Stimulated activated CD8-positive, alpha-beta memory T cell treated with anti-CD3 and anti-CD28 coated beads, Interleukin-12 subunit alpha, Interleukin-12 subunit beta, amount 100 ng/mL, for 1 hour (primary cell): Measurements from ENCODE around the gene LARP6.

Experiments used
- DNase-seq: peaks from one replicate; pipeline ENCODE4 v3.0.0-alpha.2; 2020; ENCODE audit warnings: low read depth

The LARP6 gene

GRCh38 chr15:70793694-70794093 is 60.3 kb downstream of the LARP6 start:
- no peak for DNase-seq

- DNase-seq: no peak
These were observed 61.8 kb downstream of the LARP6 start for GRCh38 chr15:70792171-70792573.

- DNase-seq: no peak
These were observed 62.7 kb downstream of the LARP6 start for GRCh38 chr15:70791259-70791658.

- no peak for DNase-seq
These were observed 64.7 kb downstream of the LARP6 start for GRCh38 chr15:70789213-70789612.

GRCh38 chr15:70788114-70789049 is 65.6 kb downstream of the LARP6 start:
- no peak for DNase-seq

GRCh38 chr15:70786996-70787395 is 67.0 kb downstream of the LARP6 start:
- DNase-seq: no peak

GRCh38 chr15:70783610-70784022 is 70.3 kb downstream of the LARP6 start:
- DNase-seq: no peak

GRCh38 chr15:70783041-70783440 is 70.9 kb downstream of the LARP6 start:
- no peak for DNase-seq

GRCh38 chr15:70781236-70781635 is 72.7 kb downstream of the LARP6 start:
- DNase-seq: no peak
